ENCODE measurements around the gene COG5. TPM values are rescaled to one million over a fixed set of nuclear protein-coding genes. Genes with fewer than 3 reads are reported as not detected.
A peak's percentile ranks its signal among the peaks of the same experiment; 100 is the strongest.

COG5 gene
- total RNA-seq, 1 donor from 2014 or later: 55.8 TPM

- no peak for DNase-seq (ENCODE audit: missing footprints)
- no peak for ATAC-seq
- intact Hi-C loops (cut with DNase I): no loop called here
Measured at GRCh38 chr7:107383203-107383602, 180.5 kb downstream of the COG5 start.

- ATAC-seq (no peak), DNase-seq (ENCODE audit: missing footprints) (no peak)
- intact Hi-C loops (cut with DNase I): no loop called here
Measured at GRCh38 chr7:107381453-107381852, 182.3 kb downstream of the COG5 start.

- no peak for DNase-seq (ENCODE audit: missing footprints)
- ATAC-seq: no peak
- intact Hi-C loops (cut with DNase I): no loop called here
Measured at GRCh38 chr7:107373354-107373753, 190.4 kb downstream of the COG5 start.

GRCh38 chr7:107372298-107372697 is 191.4 kb downstream of the COG5 start:
- ATAC-seq (no peak), DNase-seq (ENCODE audit: missing footprints) (no peak)
- intact Hi-C loops (cut with DNase I): no loop called here

GRCh38 chr7:107370816-107371215 is 192.9 kb downstream of the COG5 start:
- intact Hi-C loops (cut with DNase I): no loop called here
- DNase-seq (ENCODE audit: missing footprints) (no peak), ATAC-seq (no peak)

- intact Hi-C loops (cut with DNase I): loop anchor here (1.0 kb wide), 1 partner anchor 27 kb away; no protein-coding TSS in a partner anchor
- no peak for DNase-seq (ENCODE audit: missing footprints)
- ATAC-seq: no peak
Measured at GRCh38 chr7:107364787-107365186, 198.9 kb downstream of the COG5 start.

- DNase-seq (ENCODE audit: missing footprints): peak; percentile 33
- no peak for ATAC-seq
- intact Hi-C loops (cut with DNase I): no loop called here
Measured at GRCh38 chr7:107359520-107360316, 204.0 kb downstream of the COG5 start.

- ATAC-seq (no peak), DNase-seq (ENCODE audit: missing footprints) (no peak)
- intact Hi-C loops (cut with DNase I): no loop called here
Measured at GRCh38 chr7:107355616-107356015, 208.1 kb downstream of the COG5 start.

- no peak for ATAC-seq
- DNase-seq (ENCODE audit: missing footprints): no peak
- intact Hi-C loops (cut with DNase I): no loop called here
Measured at GRCh38 chr7:107354640-107355039, 209.1 kb downstream of the COG5 start.

- ATAC-seq: no peak
- DNase-seq (ENCODE audit: missing footprints): no peak
- intact Hi-C loops (cut with DNase I): no loop called here
Measured at GRCh38 chr7:107353701-107354100, 210.0 kb downstream of the COG5 start.

- intact Hi-C loops (cut with DNase I): no loop called here
- DNase-seq (ENCODE audit: missing footprints) (no peak), ATAC-seq (no peak)
Measured at GRCh38 chr7:107345898-107346297, 217.8 kb downstream of the COG5 start.

GRCh38 chr7:107344799-107345198 is 218.9 kb downstream of the COG5 start:
- ATAC-seq (no peak), DNase-seq (ENCODE audit: missing footprints) (no peak)
- intact Hi-C loops (cut with DNase I): no loop called here

- no peak for DNase-seq (ENCODE audit: missing footprints)
- ATAC-seq: no peak
- intact Hi-C loops (cut with DNase I): no loop called here
Measured at GRCh38 chr7:107344286-107344685, 219.4 kb downstream of the COG5 start.

GRCh38 chr7:107338080-107338479 is 225.6 kb downstream of the COG5 start:
- intact Hi-C loops (cut with DNase I): no loop called here
- ATAC-seq (no peak), DNase-seq (ENCODE audit: missing footprints) (no peak)

GRCh38 chr7:107332488-107333269 is 231.0 kb downstream of the COG5 start:
- DNase-seq (ENCODE audit: missing footprints): no peak
- ATAC-seq: no peak
- intact Hi-C loops (cut with DNase I): no loop called here

- DNase-seq (ENCODE audit: missing footprints) (no peak), ATAC-seq (no peak)
- intact Hi-C loops (cut with DNase I): no loop called here
Measured at GRCh38 chr7:107330478-107330877, 233.2 kb downstream of the COG5 start.

- no peak for ATAC-seq
- DNase-seq (ENCODE audit: missing footprints): no peak
- intact Hi-C loops (cut with DNase I): no loop called here
Measured at GRCh38 chr7:107327986-107328569, 235.6 kb downstream of the COG5 start.

- no peak for ATAC-seq
- intact Hi-C loops (cut with DNase I): no loop called here
Measured at GRCh38 chr7:107326061-107326460, 237.7 kb downstream of the COG5 start.

GRCh38 chr7:107322015-107322414 is 241.7 kb downstream of the COG5 start:
- intact Hi-C loops (cut with DNase I): no loop called here
- no peak for DNase-seq (ENCODE audit: missing footprints)
- ATAC-seq: no peak

More at GRCh38 chr7:107326061-107326460, 237.7 kb downstream of the COG5 start:
- DNase-seq (ENCODE audit: missing footprints): no peak

- intact Hi-C loops (cut with DNase I): no loop called here
- DNase-seq (ENCODE audit: missing footprints) (no peak), ATAC-seq (no peak)
Measured at GRCh38 chr7:107321611-107322010, 242.1 kb downstream of the COG5 start.
